Ishikawa (cell line): ENCODE data around the gene REPIN1.

Source experiments
- EP300 ChIP-seq: IDR thresholded peaks from 2 replicates; pipeline ENCODE4 v1.6.1; 2012; ENCODE audit warnings: borderline replicate concordance
- FOXM1 ChIP-seq: IDR thresholded peaks from 2 replicates; pipeline ENCODE4 v1.6.1; 2012; ENCODE audit warnings: low read depth, borderline replicate concordance
- RAD21 ChIP-seq: IDR thresholded peaks from 2 replicates; pipeline ENCODE4 v1.6.1; 2012; ENCODE audit warnings: low read depth
- TCF12 ChIP-seq: IDR thresholded peaks from 2 replicates; pipeline ENCODE4 v1.6.1; 2012; ENCODE audit warnings: low read depth
- TEAD4 ChIP-seq: IDR thresholded peaks from 2 replicates; pipeline ENCODE4 v1.6.1; 2012
- USF1 ChIP-seq: IDR thresholded peaks from 2 replicates; pipeline ENCODE4 v1.6.1; 2012
- YY1 ChIP-seq: IDR thresholded peaks from 2 replicates; pipeline ENCODE4 v1.6.1; 2012; ENCODE audit warnings: low read depth
- TF ChIP-seq, protein P1 (sequence below): IDR thresholded peaks from 2 replicates; pipeline ENCODE4 v1.6.1; 2012

GRCh38 chr7:150399421-150400007 is 30.9 kb downstream of the REPIN1 start:
- TF ChIP-seq EP300, result no peak
- TF ChIP-seq TCF12, result no peak
- TF ChIP-seq RAD21, result no peak
- TF ChIP-seq TEAD4, result no peak
- TF ChIP-seq, protein P1, sequence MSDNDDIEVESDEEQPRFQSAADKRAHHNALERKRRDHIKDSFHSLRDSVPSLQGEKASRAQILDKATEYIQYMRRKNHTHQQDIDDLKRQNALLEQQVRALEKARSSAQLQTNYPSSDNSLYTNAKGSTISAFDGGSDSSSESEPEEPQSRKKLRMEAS, result no peak
- no peak for TF ChIP-seq YY1
- no peak for TF ChIP-seq USF1
- no peak for TF ChIP-seq FOXM1
